ELF-1 (cell line): ENCODE data around the gene CDHR5.

ENCODE experiments used
- DNase-seq: peaks from one replicate; pipeline ENCODE4 v3.0.0-alpha.2; 2016; ENCODE audit warnings: low read depth, low spot score

Gene CDHR5

DNA sequence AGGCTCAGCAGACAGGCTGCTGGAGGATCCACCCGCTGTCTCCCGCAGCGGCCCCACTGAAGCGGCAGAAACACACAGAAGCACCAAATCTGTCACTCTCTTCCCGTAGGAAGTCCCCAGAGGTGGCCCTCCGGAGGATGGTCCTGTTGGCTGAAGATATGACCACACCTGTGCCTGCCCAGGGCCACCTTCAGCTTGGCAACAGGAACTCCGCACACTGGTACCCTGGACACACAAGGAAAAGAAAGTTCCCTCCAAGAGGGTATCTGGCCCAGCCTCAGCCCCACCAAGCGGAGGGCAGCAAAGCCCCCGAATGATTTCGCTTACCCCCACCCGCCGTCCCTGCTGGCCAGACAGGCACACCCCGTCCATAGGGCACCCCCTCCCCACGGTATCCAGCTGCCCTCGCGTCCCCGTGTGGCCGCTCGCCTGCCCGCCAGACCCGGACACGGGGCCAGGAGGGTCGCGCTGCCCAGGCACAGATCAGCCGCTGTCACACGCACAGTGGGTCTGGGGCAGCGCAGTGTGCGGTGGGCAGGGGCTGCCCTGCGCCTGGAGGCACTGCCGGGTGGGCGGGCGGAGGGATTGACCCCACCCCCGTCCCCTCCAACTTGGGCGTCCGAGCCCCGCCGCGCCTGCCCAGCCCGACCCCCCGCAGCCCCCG is 57.0 kb downstream of the CDHR5 start:
- DNase-seq, result no peak

- DNase-seq, result no peak
These were observed 57.6 kb downstream of the CDHR5 start for GRCh38 chr11:567011-567628.
